HEK293 (cell line): ENCODE measurements around the gene OCA2.

ENCODE experiments used
- CTCF ChIP-seq: fragments of 450-650 bp; formaldehyde crosslinking; IDR thresholded peaks from 2 replicates; pipeline ENCODE4 v1.5.1; 2016; ENCODE audit warnings: missing biosample characterization, missing genetic modification characterization
- MYNN ChIP-seq: fragments of 450-650 bp; formaldehyde crosslinking; IDR thresholded peaks from 2 replicates; pipeline ENCODE4 v1.5.1; 2016; ENCODE audit warnings: missing biosample characterization, missing genetic modification characterization, borderline replicate concordance
- PATZ1 ChIP-seq: fragments of 450-650 bp; formaldehyde crosslinking; IDR thresholded peaks from 2 replicates; pipeline ENCODE4 v1.5.1; 2016; ENCODE audit warnings: missing biosample characterization, missing genetic modification characterization
- REPIN1 ChIP-seq: fragments of 450-650 bp; formaldehyde crosslinking; IDR thresholded peaks from 2 replicates; pipeline ENCODE4 v1.5.1; 2017; ENCODE audit warnings: missing biosample characterization, missing genetic modification characterization, low read depth
- SETDB1 ChIP-seq: IDR thresholded peaks from one replicate; pipeline ENCODE4 v1.6.1; 2017; ENCODE audit warnings: mild to moderate bottlenecking, low read length, moderate library complexity, mixed read lengths; ENCODE audit not compliant: insufficient read length
- ZBTB21 ChIP-seq: fragments of 450-650 bp; formaldehyde crosslinking; IDR thresholded peaks from 2 replicates; pipeline ENCODE4 v1.5.1; 2017; ENCODE audit warnings: missing biosample characterization, missing genetic modification characterization
- ZBTB6 ChIP-seq: fragments of 450-650 bp; formaldehyde crosslinking; IDR thresholded peaks from 2 replicates; pipeline ENCODE4 v1.5.1; 2017; ENCODE audit warnings: missing biosample characterization, missing genetic modification characterization
- ZNF2 ChIP-seq: fragments of 450-650 bp; formaldehyde crosslinking; IDR thresholded peaks from 2 replicates; pipeline ENCODE4 v1.5.1; 2016; ENCODE audit warnings: missing biosample characterization, missing genetic modification characterization
- ZNF449 ChIP-seq: fragments of 450-650 bp; formaldehyde crosslinking; IDR thresholded peaks from 2 replicates; pipeline ENCODE4 v1.5.1; 2017; ENCODE audit warnings: missing biosample characterization, mild to moderate bottlenecking, missing genetic modification characterization, moderate library complexity
- ZNF521 ChIP-seq: fragments of 450-650 bp; formaldehyde crosslinking; IDR thresholded peaks from 2 replicates; pipeline ENCODE4 v1.5.1; 2017; ENCODE audit warnings: missing biosample characterization, mild to moderate bottlenecking, missing genetic modification characterization

GRCh38 chr15:27762471-27762870 lies 336.6 kb downstream of the OCA2 start:
- TF ChIP-seq ZBTB6 (tag by site-specific recombination) (no peak), CTCF (no peak), ZNF2 (tag by site-specific recombination) (no peak), ZNF449 (tag by site-specific recombination) (no peak), REPIN1 (tag by site-specific recombination) (no peak), PATZ1 (tag by site-specific recombination) (no peak), SETDB1 (no peak), ZBTB21 (tag by site-specific recombination) (no peak), MYNN (tag by site-specific recombination) (no peak), ZNF521 (tag by site-specific recombination) (no peak)
